PC-9 (cell line): ENCODE data around the gene HS3ST3A1. TPM values are rescaled to one million over a fixed set of nuclear protein-coding genes. Genes with fewer than 3 reads are reported as not detected.

Experiments used
- BruUV-seq: library from RNA; stranded (reverse); fragments of 400-500 nt; replicated peaks from 2 replicates; lab custom pipeline; 2021; lab: Mats Ljungman, UMichigan
- CTCF ChIA-PET: fragments of 300-600 bp; sonication (Branson Sonifier 250); formaldehyde crosslinking; loops from one replicate; lab custom pipeline; 2022; ENCODE audit warnings: antibody characterized with exemption; lab: Charles Lee
- POLR2A ChIA-PET: fragments of 300-600 bp; sonication (Branson Sonifier 250); formaldehyde crosslinking; loops from one replicate; lab custom pipeline; 2022; ENCODE audit warnings: antibody characterized with exemption; ENCODE audit not compliant: unreplicated experiment; lab: Charles Lee
- DNase-seq, 2 experiments: peaks; one replicate each; pipeline versions ENCODE4 v3.0.0 to v3.0.0-alpha.2; 2015 to 2022; ENCODE audit warnings: mixed read lengths in 1 of 2
- H2AFZ ChIP-seq: fragments of 200-600 bp; sonication (generic); 2 replicates; pipeline ENCODE4 v1.8.1; 2017; ENCODE audit warnings: antibody characterized with exemption
- H3F3A ChIP-seq: fragments of 200-600 bp; sonication (generic); 2 replicates; pipeline ENCODE4 v1.8.1; 2017; ENCODE audit warnings: antibody characterized with exemption, mild to moderate bottlenecking, low read depth; ENCODE audit not compliant: insufficient read depth
- H3K27ac ChIP-seq: fragments of 200-600 bp; sonication (generic); 2 replicates; pipeline ENCODE4 v1.6.1; 2016; ENCODE audit warnings: mixed run types
- H3K27me3 ChIP-seq: fragments of 200-600 bp; sonication (generic); 2 replicates; pipeline ENCODE4 v1.6.1; 2016; ENCODE audit warnings: low read depth, mixed run types; ENCODE audit not compliant: insufficient read depth
- H3K36me3 ChIP-seq: fragments of 200-600 bp; sonication (generic); 2 replicates; pipeline ENCODE4 v1.6.1; 2016; ENCODE audit warnings: low read depth, mixed run types
- H3K4me1 ChIP-seq: fragments of 200-600 bp; sonication (generic); replicated peaks from 2 replicates; pipeline ENCODE4 v1.6.1; 2016; ENCODE audit warnings: mixed run types; ENCODE audit not compliant: insufficient read depth
- H3K4me2 ChIP-seq: fragments of 200-600 bp; sonication (generic); 2 replicates; pipeline ENCODE4 v1.6.1; 2017; ENCODE audit warnings: mixed run types
- H3K4me3 ChIP-seq: fragments of 200-600 bp; sonication (generic); 2 replicates; pipeline ENCODE4 v1.6.1; 2016; ENCODE audit warnings: mixed run types
- H3K79me2 ChIP-seq: fragments of 200-600 bp; sonication (generic); 2 replicates; pipeline ENCODE4 v1.6.1; 2017; ENCODE audit warnings: low read depth, mixed run types
- H3K9me2 ChIP-seq: fragments of 200-600 bp; sonication (generic); 2 replicates; pipeline ENCODE4 v1.8.1; 2017; ENCODE audit warnings: mild to moderate bottlenecking; ENCODE audit not compliant: insufficient read depth
- H3K9me3 ChIP-seq: fragments of 200-600 bp; sonication (generic); 2 replicates; pipeline ENCODE4 v1.8.1; 2016; ENCODE audit warnings: low read depth; ENCODE audit not compliant: insufficient read depth
- H4K20me1 ChIP-seq: fragments of 200-600 bp; sonication (generic); 2 replicates; pipeline ENCODE4 v1.8.1; 2017; ENCODE audit not compliant: insufficient read depth
- CTCF ChIP-seq: fragments of 200-600 bp; sonication (generic); conservative IDR thresholded peaks from 2 replicates; pipeline ENCODE4 v1.6.1; 2017; ENCODE audit warnings: mixed run types, antibody characterized with exemption, mild to moderate bottlenecking, moderate library complexity
- EZH2 ChIP-seq: fragments of 200-600 bp; sonication (generic); IDR thresholded peaks from 2 replicates; pipeline ENCODE4 v1.8.0; 2017; ENCODE audit warnings: antibody characterized with exemption, low read depth
- intact Hi-C: fragments of 100-400 bp; cut with micrococcal nuclease; formaldehyde crosslinking; loops from one replicate; pipeline ENCODE4 v1.10.0; 2022; ENCODE audit not compliant: unreplicated experiment
- total RNA-seq: library from RNA; stranded (reverse); gene quantifications from 2 replicates; pipeline ENCODE4 v1.2.3, GENCODE V29; 2021

HS3ST3A1 gene
- total RNA-seq, 1 experiment from 2014 or later, result not detected

GRCh38 chr17:13646969-13647542, 45.3 kb upstream of the HS3ST3A1 start:
- DNase-seq, result no peak
- Histone ChIP-seq H3K4me3 (no peak overlapping the region), H3K79me2 (no peaks in the 10 kb centered on the region), H4K20me1 (no peaks in the 10 kb centered on the region), H2AFZ (no peak overlapping the region), H3K9me2 (no peaks in the 10 kb centered on the region), H3F3A (no peaks in the 10 kb centered on the region), H3K4me2 (no peak overlapping the region), H3K4me1 (no peaks in the 10 kb centered on the region), H3K27ac (no peak overlapping the region), H3K27me3 (no peaks in the 10 kb centered on the region), H3K9me3 (no peaks in the 10 kb centered on the region), H3K36me3 (no peaks in the 10 kb centered on the region)
- BruUV-seq, result no TSS peak
- TF ChIP-seq EZH2, result no peak
- TF ChIP-seq CTCF, result no peak
- POLR2A ChIA-PET, result no interaction called here
- intact Hi-C loops, result no loop called here
- CTCF ChIA-PET, result no interaction called here

DNA sequence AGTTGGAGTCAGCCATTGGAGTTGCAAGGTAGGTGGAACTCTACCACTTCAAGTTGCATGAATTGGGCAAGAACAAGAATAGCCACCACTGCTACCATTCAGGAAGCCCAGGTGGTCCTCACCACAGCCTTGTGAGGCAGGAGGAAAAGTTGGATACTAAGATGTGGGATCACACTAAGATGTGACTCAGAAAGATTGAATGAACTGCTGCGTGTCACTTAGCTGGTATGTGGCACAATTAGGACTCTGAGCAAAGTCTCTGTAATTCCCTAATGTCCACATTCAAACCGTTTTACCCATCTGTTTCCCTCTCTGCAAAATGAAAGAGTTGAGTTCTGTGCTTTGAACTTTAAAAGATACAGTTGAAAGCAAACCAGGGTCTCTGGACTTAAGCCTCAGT, 44.7 kb upstream of the HS3ST3A1 start:
- POLR2A ChIA-PET, result no interaction called here
- Histone ChIP-seq H3K4me2 (no peak overlapping the region), H3K36me3 (no peaks in the 10 kb centered on the region), H3F3A (no peaks in the 10 kb centered on the region), H3K27me3 (no peaks in the 10 kb centered on the region), H2AFZ (no peak overlapping the region), H3K9me3 (no peaks in the 10 kb centered on the region), H3K4me3 (no peak overlapping the region), H3K79me2 (no peaks in the 10 kb centered on the region), H4K20me1 (no peaks in the 10 kb centered on the region), H3K27ac (no peak overlapping the region), H3K9me2 (no peaks in the 10 kb centered on the region), H3K4me1 (no peaks in the 10 kb centered on the region)
- intact Hi-C loops, result no loop called here
- TF ChIP-seq EZH2, result no peak
- no peak for TF ChIP-seq CTCF
- CTCF ChIA-PET, result no interaction called here
- DNase-seq, result no peak
- BruUV-seq, result no TSS peak

DNA sequence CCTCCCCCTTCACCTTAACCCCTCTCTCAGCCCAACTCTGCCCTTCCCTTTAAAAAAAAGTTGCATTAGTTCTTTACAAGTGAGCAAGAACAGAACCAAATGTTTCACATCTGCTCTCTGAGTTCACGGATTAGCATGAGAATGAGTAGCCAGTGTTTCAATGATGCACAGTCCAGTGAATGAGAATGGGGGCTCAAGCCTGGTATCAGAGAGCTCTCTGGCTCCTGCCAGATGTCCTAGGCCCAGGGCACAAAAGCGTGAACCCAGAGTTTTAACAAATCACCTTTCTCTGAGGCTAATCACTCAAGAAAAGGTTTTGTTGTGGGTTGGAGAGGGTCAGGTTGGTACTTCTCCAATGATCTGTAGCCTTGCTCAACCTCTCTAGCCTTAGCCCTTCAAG, 41.5 kb upstream of the HS3ST3A1 start:
- Histone ChIP-seq H3K36me3 (no peaks in the 10 kb centered on the region), H3K27me3 (no peaks in the 10 kb centered on the region), H3K4me1 (no peaks in the 10 kb centered on the region), H3K4me3 (no peak overlapping the region), H3K9me2 (no peaks in the 10 kb centered on the region), H3K4me2 (no peak overlapping the region), H4K20me1 (no peaks in the 10 kb centered on the region), H3K79me2 (no peaks in the 10 kb centered on the region), H3K27ac (no peak overlapping the region), H2AFZ (no peak overlapping the region), H3F3A (no peaks in the 10 kb centered on the region), H3K9me3 (no peaks in the 10 kb centered on the region)
- POLR2A ChIA-PET, result no interaction called here
- CTCF ChIA-PET, result no interaction called here
- no TSS peak for BruUV-seq
- intact Hi-C loops, result no loop called here
- TF ChIP-seq CTCF (no peak), EZH2 (no peak)
- no peak for DNase-seq
